ENCODE measurements around the gene FANCD2OS.
"Not testable (repeated sequence)": the region's sequence is repeated elsewhere in the genome, so short reads cannot be mapped to it uniquely, and the experiment has no call there.

The FANCD2OS gene

GRCh38 chr3:10074666-10075065 is 33.4 kb downstream of the FANCD2OS start:
- Histone ChIP-seq H3K4me1 (ENCODE audit: control insufficient read depth in 1 of 2, insufficient read depth in 1 of 2, low read depth in 1 of 2, low read length in 1 of 2) (no peaks in the 10 kb centered on the region), H3K4me3 (ENCODE audit: low read depth in 1 of 2, low read length in 1 of 2) (no peak overlapping the region), H3K27ac (no peak overlapping the region), H3K27me3 (no peaks in the 10 kb centered on the region), H3K9me3 (no peaks in the 10 kb centered on the region), H3K36me3 (peaks cover 62% of the 10 kb centered on the region)
- TF ChIP-seq, protein P1, sequence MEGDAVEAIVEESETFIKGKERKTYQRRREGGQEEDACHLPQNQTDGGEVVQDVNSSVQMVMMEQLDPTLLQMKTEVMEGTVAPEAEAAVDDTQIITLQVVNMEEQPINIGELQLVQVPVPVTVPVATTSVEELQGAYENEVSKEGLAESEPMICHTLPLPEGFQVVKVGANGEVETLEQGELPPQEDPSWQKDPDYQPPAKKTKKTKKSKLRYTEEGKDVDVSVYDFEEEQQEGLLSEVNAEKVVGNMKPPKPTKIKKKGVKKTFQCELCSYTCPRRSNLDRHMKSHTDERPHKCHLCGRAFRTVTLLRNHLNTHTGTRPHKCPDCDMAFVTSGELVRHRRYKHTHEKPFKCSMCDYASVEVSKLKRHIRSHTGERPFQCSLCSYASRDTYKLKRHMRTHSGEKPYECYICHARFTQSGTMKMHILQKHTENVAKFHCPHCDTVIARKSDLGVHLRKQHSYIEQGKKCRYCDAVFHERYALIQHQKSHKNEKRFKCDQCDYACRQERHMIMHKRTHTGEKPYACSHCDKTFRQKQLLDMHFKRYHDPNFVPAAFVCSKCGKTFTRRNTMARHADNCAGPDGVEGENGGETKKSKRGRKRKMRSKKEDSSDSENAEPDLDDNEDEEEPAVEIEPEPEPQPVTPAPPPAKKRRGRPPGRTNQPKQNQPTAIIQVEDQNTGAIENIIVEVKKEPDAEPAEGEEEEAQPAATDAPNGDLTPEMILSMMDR (IDR thresholded peaks at IDR 0.05): no peak

DNA sequence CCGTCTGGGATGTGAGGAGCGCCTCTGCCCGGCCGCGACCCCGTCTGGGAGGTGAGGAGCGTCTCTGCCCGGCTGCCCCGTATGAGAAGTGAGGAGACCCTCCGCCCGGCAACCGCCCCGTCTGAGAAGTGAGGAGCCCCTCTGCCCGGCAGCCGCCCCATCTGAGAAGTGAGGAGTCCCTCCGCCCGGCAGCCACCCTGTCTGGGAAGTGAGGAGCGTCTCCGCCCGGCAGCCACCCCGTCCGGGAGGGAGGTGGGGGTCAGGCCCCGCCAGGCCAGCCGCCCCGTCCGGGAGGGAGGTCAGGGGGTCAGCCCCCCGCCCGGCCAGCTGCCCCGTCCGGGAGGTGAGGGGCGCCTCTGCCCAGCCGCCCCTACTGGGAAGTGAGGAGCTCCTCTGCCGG is 38.0 kb downstream of the FANCD2OS start:
- H3K4me1 ChIP-seq (ENCODE audit: control insufficient read depth in 1 of 2, insufficient read depth in 1 of 2, low read depth in 1 of 2, low read length in 1 of 2); H3K4me3 ChIP-seq (ENCODE audit: low read depth in 1 of 2, low read length in 1 of 2); H3K27me3 ChIP-seq; H3K27ac ChIP-seq; H3K9me3 ChIP-seq: not testable (repeated sequence)
- peaks cover 53% of the 10 kb centered on the region for H3K36me3 ChIP-seq

DNA sequence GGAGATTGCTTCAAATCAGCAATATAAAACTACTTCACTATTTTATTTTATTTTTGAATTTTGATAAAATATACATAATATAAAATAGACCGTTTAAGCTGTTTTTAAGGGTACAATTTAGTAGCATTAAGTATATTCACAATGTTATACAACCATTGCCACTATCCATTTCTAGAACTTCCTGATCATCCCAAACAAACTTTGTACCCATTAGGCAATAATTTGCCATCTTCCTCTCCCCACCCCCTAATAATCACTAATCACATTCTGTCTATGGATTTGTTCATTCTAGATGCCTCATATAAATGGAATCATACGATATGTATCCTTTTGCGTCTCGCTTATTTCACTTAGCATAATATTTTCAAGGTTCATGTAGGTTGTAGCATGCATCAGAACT is 53.0 kb downstream of the FANCD2OS start:
- Histone ChIP-seq H3K27me3 (no peaks in the 10 kb centered on the region), H3K36me3 (peaks cover 40% of the 10 kb centered on the region), H3K4me1 (ENCODE audit: control insufficient read depth in 1 of 2, insufficient read depth in 1 of 2, low read depth in 1 of 2, low read length in 1 of 2) (no peaks in the 10 kb centered on the region), H3K27ac (no peak overlapping the region), H3K9me3 (no peaks in the 10 kb centered on the region), H3K4me3 (ENCODE audit: low read depth in 1 of 2, low read length in 1 of 2) (no peak overlapping the region)
- TF ChIP-seq, protein P1 (IDR thresholded peaks at IDR 0.05): no peak

Data from neutrophil (primary cell).